OCI-LY1 (cell line): ENCODE data around the gene RASAL2.

ENCODE experiments used
- EZH2 ChIP-seq: fragments of 200-600 bp; sonication (generic), shearing (Covaris generic); IDR thresholded peaks from 2 replicates; pipeline ENCODE4 v1.8.0; 2017; ENCODE audit warnings: borderline replicate concordance, mixed run types, mild to moderate bottlenecking, antibody characterized with exemption, low read length, moderate library complexity, mixed read lengths
- TF ChIP-seq, protein P1 (sequence below): fragments of 200-600 bp; sonication (generic), shearing (Covaris generic); IDR thresholded peaks from 2 replicates; pipeline ENCODE4 v1.5.1; 2017; ENCODE audit warnings: mild to moderate bottlenecking, antibody characterized with exemption, low read length, moderate library complexity, mixed read lengths

- TF ChIP-seq, protein P1, sequence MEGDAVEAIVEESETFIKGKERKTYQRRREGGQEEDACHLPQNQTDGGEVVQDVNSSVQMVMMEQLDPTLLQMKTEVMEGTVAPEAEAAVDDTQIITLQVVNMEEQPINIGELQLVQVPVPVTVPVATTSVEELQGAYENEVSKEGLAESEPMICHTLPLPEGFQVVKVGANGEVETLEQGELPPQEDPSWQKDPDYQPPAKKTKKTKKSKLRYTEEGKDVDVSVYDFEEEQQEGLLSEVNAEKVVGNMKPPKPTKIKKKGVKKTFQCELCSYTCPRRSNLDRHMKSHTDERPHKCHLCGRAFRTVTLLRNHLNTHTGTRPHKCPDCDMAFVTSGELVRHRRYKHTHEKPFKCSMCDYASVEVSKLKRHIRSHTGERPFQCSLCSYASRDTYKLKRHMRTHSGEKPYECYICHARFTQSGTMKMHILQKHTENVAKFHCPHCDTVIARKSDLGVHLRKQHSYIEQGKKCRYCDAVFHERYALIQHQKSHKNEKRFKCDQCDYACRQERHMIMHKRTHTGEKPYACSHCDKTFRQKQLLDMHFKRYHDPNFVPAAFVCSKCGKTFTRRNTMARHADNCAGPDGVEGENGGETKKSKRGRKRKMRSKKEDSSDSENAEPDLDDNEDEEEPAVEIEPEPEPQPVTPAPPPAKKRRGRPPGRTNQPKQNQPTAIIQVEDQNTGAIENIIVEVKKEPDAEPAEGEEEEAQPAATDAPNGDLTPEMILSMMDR = no peak
- TF ChIP-seq EZH2 = no peak
Observed at GRCh38 chr1:178502856-178503255, 409.0 kb downstream of the RASAL2 start.
